ENCODE measurements around the gene GOSR1.
"Not testable (repeated sequence)": the region's sequence is repeated elsewhere in the genome, so short reads cannot be mapped to it uniquely, and the experiment has no call there.

GOSR1 gene

GRCh38 chr17:30570596-30571265, 93.5 kb downstream of the GOSR1 start:
- TF ChIP-seq, protein P1, sequence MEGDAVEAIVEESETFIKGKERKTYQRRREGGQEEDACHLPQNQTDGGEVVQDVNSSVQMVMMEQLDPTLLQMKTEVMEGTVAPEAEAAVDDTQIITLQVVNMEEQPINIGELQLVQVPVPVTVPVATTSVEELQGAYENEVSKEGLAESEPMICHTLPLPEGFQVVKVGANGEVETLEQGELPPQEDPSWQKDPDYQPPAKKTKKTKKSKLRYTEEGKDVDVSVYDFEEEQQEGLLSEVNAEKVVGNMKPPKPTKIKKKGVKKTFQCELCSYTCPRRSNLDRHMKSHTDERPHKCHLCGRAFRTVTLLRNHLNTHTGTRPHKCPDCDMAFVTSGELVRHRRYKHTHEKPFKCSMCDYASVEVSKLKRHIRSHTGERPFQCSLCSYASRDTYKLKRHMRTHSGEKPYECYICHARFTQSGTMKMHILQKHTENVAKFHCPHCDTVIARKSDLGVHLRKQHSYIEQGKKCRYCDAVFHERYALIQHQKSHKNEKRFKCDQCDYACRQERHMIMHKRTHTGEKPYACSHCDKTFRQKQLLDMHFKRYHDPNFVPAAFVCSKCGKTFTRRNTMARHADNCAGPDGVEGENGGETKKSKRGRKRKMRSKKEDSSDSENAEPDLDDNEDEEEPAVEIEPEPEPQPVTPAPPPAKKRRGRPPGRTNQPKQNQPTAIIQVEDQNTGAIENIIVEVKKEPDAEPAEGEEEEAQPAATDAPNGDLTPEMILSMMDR (conservative IDR thresholded peaks at IDR 0.05; ENCODE audit: control insufficient read depth, insufficient read depth, low read depth, low read length): no peak
- no peak for DNase-seq (ENCODE audit: low read depth)

GRCh38 chr17:30571404-30571803, 94.2 kb downstream of the GOSR1 start:
- not testable (repeated sequence) for DNase-seq (ENCODE audit: low read depth); H3K4me3 ChIP-seq (ENCODE audit: control insufficient read depth, low read depth, low read length)

More at GRCh38 chr17:30570596-30571265, 93.5 kb downstream of the GOSR1 start:
- no peak overlapping the region for H3K4me3 ChIP-seq (ENCODE audit: control insufficient read depth, low read depth, low read length)

DNA sequence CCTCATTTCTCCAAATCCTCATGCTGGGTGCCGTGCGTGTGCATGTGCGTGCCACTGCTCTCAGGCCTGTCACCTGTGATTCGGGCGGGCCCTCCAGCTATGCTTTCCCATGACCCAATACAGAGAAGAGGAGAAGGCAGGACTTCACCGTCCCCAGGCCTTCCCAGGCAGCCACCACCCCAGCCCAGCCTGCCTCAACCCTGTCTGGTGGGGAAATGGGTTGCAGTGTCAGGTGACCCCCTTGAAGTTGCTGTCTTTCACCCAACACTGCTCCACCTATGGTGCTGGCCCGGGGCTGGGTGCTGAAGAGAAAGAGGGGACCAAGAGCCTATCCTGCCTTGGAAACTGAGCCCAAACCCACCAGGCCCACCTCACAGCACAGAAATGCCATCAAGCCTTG, 94.7 kb downstream of the GOSR1 start:
- TF ChIP-seq, protein P1 (conservative IDR thresholded peaks at IDR 0.05; ENCODE audit: control insufficient read depth, insufficient read depth, low read depth, low read length): no peak
- DNase-seq (ENCODE audit: low read depth): no peak
- H3K4me3 ChIP-seq (ENCODE audit: control insufficient read depth, low read depth, low read length): no peak overlapping the region

GRCh38 chr17:30572651-30573554, 95.7 kb downstream of the GOSR1 start:
- DNase-seq (ENCODE audit: low read depth); H3K4me3 ChIP-seq (ENCODE audit: control insufficient read depth, low read depth, low read length): not testable (repeated sequence)

GRCh38 chr17:30573603-30574175, 96.5 kb downstream of the GOSR1 start:
- TF ChIP-seq, protein P1 (conservative IDR thresholded peaks at IDR 0.05; ENCODE audit: control insufficient read depth, insufficient read depth, low read depth, low read length): no peak

GRCh38 chr17:30574309-30574708, 97.1 kb downstream of the GOSR1 start:
- DNase-seq (ENCODE audit: low read depth); H3K4me3 ChIP-seq (ENCODE audit: control insufficient read depth, low read depth, low read length): not testable (repeated sequence)

More at GRCh38 chr17:30573603-30574175, 96.5 kb downstream of the GOSR1 start:
- H3K4me3 ChIP-seq (ENCODE audit: control insufficient read depth, low read depth, low read length): no peak overlapping the region
- DNase-seq (ENCODE audit: low read depth): no peak

GRCh38 chr17:30574806-30575205, 97.6 kb downstream of the GOSR1 start:
- not testable (repeated sequence) for H3K4me3 ChIP-seq (ENCODE audit: control insufficient read depth, low read depth, low read length); DNase-seq (ENCODE audit: low read depth)

GRCh38 chr17:30575648-30576325, 98.6 kb downstream of the GOSR1 start:
- DNase-seq (ENCODE audit: low read depth); H3K4me3 ChIP-seq (ENCODE audit: control insufficient read depth, low read depth, low read length): not testable (repeated sequence)

DNA sequence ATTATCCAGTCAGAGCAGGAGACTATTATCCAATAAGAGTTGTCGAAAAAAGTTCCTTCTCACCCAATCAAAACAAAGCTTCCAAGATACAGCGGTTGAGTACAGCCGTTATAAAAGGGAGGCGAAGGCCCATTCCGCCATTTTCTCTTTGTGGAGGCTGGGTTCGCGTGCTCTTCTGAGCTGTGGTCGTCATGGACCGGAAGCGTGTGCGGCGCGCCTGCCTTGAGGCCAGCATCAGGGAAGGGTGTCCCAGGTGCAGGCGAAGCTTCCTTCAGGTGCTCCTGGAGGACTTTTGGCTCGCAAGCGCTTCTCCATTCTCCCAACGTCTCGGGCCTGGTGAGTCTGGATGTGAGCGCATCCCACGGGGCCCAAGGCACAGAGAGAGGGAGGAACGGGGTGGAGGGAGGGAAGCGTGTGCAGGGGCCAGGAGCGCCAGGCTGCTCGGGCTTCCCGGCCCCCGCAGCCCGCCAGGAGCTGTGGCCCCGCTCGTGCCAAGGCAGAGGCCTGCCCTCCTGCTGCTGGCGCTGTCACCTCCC, 99.2 kb downstream of the GOSR1 start:
- no peak for DNase-seq (ENCODE audit: low read depth)
- H3K4me3 ChIP-seq (ENCODE audit: control insufficient read depth, low read depth, low read length): no peak overlapping the region
- TF ChIP-seq, protein P1 (conservative IDR thresholded peaks at IDR 0.05; ENCODE audit: control insufficient read depth, insufficient read depth, low read depth, low read length): no peak
